ENCODE measurements around the gene SLC25A20.

SLC25A20 gene

GRCh38 chr3:48897460-48898376, 964 bp downstream of the SLC25A20 start:
- CTCF ChIA-PET, result interaction anchor here (0.9 kb wide), 1 partner anchor 37 kb away, joined by 3 read pairs; no protein-coding TSS in a partner anchor
- POLR2A ChIA-PET (ENCODE audit: low non-redundant PET), result no interaction called here
- DNase-seq (ENCODE audit: low spot score), result no peak

GRCh38 chr3:48896936-48897335, 1.7 kb downstream of the SLC25A20 start:
- DNase-seq (ENCODE audit: low spot score), result no peak
- CTCF ChIA-PET, result no interaction called here
- no peak for TF ChIP-seq CTCF (conservative IDR thresholded peaks at IDR 0.05; ENCODE audit: low read depth)
- H3K27ac ChIP-seq, result no peak overlapping the region
- POLR2A ChIA-PET (ENCODE audit: low non-redundant PET), result no interaction called here

More at GRCh38 chr3:48897460-48898376, 964 bp downstream of the SLC25A20 start:
- no peak for TF ChIP-seq CTCF (conservative IDR thresholded peaks at IDR 0.05; ENCODE audit: low read depth)
- peak overlapping the region; percentile 79 for H3K27ac ChIP-seq

- H3K27ac ChIP-seq, result no peak overlapping the region
- CTCF ChIA-PET, result no interaction called here
- DNase-seq (ENCODE audit: low spot score), result no peak
- no peak for TF ChIP-seq CTCF (conservative IDR thresholded peaks at IDR 0.05; ENCODE audit: low read depth)
- POLR2A ChIA-PET (ENCODE audit: low non-redundant PET), result no interaction called here
These were observed 4.2 kb downstream of the SLC25A20 start for GRCh38 chr3:48894516-48894915.

GRCh38 chr3:48891606-48892005, 7.1 kb downstream of the SLC25A20 start:
- ChIA-PET CTCF (no interaction called here), POLR2A (ENCODE audit: low non-redundant PET) (no interaction called here)
- no peak for TF ChIP-seq CTCF (conservative IDR thresholded peaks at IDR 0.05; ENCODE audit: low read depth)
- peak overlapping the region; percentile 57 for H3K27ac ChIP-seq
- no peak for DNase-seq (ENCODE audit: low spot score)

- no peak overlapping the region for H3K27ac ChIP-seq
- ChIA-PET POLR2A (ENCODE audit: low non-redundant PET) (no interaction called here), CTCF (no interaction called here)
- DNase-seq (ENCODE audit: low spot score), result no peak
- no peak for TF ChIP-seq CTCF (conservative IDR thresholded peaks at IDR 0.05; ENCODE audit: low read depth)
These were observed 12.9 kb downstream of the SLC25A20 start for GRCh38 chr3:48885753-48886152.

- no peak for TF ChIP-seq CTCF (conservative IDR thresholded peaks at IDR 0.05; ENCODE audit: low read depth)
- H3K27ac ChIP-seq, result no peak overlapping the region
- ChIA-PET CTCF (no interaction called here), POLR2A (ENCODE audit: low non-redundant PET) (no interaction called here)
- DNase-seq (ENCODE audit: low spot score), result no peak
These were observed 17.0 kb downstream of the SLC25A20 start for GRCh38 chr3:48881652-48882114.

Measured in RWPE1 (cell line).